T-helper 1 cell treated with Interleukin-12 subunit alpha and Interleukin-12 subunit beta and Interleukin-4 antibody, amounts not matched to agents 30 ng/mL and 1 ng/mL, for 36 hours (primary cell): ENCODE measurements around the gene TFE3. TPM values are rescaled to one million over a fixed set of nuclear protein-coding genes. Genes with fewer than 3 reads are reported as not detected.

Source experiments
- intact Hi-C: fragments of 100-400 bp; cut with micrococcal nuclease; formaldehyde crosslinking; loops from one replicate; pipeline ENCODE4 v1.15.1; 2024
- total RNA-seq: library from RNA; stranded (reverse); gene quantifications from 2 replicates; pipeline ENCODE4 v1.2.3, GENCODE V29; 2022

TFE3 gene, protein sequence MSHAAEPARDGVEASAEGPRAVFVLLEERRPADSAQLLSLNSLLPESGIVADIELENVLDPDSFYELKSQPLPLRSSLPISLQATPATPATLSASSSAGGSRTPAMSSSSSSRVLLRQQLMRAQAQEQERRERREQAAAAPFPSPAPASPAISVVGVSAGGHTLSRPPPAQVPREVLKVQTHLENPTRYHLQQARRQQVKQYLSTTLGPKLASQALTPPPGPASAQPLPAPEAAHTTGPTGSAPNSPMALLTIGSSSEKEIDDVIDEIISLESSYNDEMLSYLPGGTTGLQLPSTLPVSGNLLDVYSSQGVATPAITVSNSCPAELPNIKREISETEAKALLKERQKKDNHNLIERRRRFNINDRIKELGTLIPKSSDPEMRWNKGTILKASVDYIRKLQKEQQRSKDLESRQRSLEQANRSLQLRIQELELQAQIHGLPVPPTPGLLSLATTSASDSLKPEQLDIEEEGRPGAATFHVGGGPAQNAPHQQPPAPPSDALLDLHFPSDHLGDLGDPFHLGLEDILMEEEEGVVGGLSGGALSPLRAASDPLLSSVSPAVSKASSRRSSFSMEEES
- 46.6 and 50.9 TPM in 2 replicates for total RNA-seq

DNA sequence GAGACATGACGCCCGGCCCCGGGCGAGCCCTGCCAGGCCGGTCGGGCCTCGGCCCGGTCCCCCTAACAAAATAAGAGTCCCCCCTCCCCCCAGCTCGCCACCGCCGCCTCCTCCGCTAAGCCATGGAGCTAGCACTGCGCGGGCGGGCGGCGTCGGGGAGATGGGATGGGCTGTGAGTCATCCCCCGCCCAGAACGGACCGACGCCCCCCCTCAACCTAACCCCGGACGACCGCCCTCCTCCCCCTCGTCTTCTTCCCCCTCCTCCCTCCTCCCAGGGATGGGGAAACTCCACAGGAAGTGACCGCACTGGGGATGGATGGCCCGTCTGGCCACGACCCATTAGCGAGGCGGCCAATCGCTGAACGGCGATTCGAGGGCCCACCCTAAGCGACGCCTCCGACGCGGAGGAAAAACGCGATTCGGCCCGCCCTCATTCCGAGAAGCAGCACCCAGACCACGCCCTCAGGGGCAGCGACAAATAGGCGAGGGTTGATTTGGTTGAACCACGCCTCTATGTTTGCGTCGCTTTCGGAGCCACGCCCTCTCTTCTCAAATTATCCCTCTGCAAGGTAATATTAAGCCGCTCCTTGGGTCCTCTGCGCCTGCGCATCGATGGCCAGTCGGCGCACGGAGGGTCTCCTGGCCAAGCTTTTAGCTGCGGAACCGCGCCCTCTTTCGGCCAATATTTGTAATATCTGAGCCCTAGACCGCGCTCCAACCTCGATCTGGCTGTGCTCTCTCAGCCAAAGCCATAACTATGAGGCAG, at the start of gene TFE3:
Gene TFE3 (minus strand): TSS at position 138 of the 767 bp plus-strand sequence. CDS start 131 bp downstream, at position 7.
- intact Hi-C loops, result loop anchor here (1.0 to 5.0 kb wide), 18 partner anchors 10 to 566 kb away; partner anchors contain the start of genes EBP, FTSJ1, GPKOW and GRIPAP1

DNA sequence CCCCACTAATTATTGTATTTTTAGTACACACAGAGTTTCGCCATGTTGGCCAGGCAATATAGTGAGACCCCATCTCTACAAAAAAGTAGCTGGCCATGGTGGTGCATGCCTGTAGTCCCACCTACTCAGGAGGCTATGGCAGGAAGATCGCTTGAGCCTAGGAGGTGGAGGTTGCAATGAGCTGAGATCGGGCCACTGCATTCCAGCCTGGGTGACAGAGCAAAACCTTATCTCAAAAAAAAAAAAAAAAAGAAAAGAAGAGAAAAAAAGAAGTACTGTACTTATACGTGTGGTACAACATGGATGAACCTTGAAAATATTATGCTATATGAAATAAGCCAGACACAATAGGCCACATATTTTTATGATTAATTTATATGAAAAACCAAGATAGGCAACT, 46.4 kb upstream of the TFE3 start:
- intact Hi-C loops, result no loop called here

DNA sequence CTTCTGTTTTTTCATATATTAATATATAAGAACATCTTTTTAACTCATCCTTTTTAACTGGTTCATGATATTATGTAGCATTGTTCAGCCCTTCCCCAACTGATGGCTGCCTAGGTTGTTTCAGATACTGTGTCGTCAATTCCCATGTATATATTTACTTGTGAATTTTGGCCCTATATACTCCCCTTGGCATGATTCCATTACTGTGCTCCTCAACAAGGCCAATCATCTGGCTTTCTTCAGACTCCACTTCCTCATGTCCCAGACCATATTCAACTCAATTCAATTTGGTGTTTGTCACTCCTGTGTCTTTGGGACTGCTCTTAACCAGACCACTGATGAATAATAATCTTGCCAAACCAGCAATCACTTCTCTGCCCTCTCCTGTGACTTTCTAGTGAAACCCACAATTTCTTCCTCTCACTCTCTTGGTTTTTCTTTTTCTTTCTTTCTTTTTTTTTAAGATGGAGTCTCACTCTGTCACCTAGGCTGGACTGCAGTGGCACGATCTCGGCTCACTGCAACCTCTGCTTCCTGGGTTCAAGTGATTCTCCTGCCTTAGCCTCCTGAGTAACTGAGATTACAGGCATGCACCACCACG, 39.2 kb upstream of the TFE3 start:
- intact Hi-C loops, result no loop called here

DNA sequence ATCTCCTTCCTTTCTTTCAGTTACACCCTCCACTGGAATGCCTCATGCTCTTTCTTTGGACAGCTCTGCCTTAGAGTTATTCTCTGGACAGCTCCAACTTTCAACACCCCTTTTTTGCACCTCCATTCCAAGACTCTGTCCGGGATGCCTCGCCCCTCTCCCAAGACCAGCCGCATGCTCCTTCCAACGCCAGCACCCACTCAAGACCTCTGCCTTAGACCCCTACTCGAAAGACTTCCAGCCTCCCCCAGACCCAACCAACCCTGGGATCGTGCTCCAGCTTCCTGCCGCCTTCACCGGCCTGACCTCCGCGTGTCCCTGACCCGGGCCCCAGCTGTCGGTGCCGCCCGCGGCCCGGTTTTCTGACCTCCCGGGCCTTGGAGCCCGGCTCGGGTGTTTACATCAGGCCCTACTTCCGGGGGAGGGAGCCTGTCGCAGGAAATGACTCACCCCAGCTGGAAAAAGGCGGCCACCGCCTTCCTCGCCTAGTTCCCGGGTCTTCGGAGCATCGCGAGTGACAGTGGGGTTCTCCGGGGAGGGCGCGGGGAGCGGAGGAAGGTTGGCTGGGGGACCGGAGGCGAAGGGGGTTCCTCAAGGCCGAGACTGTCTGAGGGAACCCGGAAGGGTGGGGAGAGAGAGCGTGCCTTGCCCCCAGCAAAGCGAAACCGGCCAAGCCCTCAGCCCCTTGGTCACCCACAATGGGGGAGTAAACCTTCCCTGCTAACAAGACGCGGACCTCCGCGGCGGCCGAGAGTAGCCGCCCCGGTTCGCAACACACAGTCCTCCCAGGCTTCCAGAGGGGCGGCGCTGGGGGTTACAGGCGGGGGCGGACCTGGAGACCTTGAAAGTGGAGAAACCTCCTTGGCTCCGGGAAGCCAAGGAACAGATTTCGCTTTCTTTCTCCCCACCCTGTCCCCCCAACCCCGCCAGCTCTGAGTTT, 36.6 kb upstream of the TFE3 start, which contains the start of gene WDR45:
Gene WDR45 (minus strand): TSS at position 399 of the 940 bp plus-strand sequence. CDS start 1,792 bp downstream, outside the sequence.
- intact Hi-C loops, result loop anchor here (1.0 kb wide), 5 partner anchors 22 to 77 kb away; partner anchors contain the start of genes GPKOW, GRIPAP1 and TFE3

DNA sequence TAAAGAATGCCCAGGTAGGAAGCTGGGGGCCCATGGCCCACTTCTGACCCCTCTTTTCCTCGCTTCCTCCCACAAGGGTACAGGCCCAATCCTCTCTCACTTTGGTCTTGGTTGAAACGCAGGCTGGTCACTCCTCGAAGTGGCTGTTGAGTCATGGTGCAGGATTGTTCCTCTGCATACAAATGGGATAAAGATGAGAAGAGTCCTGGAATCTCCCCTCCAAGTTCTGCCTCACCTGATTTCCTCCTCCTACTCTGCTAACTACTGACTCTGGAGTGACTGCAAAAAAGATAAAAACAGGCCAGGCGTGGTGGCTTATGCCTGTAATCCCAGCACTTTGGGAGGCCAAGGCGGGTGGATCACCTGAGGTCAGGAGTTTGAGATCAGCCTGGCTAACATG, 34.8 kb upstream of the TFE3 start:
- intact Hi-C loops, result no loop called here

DNA sequence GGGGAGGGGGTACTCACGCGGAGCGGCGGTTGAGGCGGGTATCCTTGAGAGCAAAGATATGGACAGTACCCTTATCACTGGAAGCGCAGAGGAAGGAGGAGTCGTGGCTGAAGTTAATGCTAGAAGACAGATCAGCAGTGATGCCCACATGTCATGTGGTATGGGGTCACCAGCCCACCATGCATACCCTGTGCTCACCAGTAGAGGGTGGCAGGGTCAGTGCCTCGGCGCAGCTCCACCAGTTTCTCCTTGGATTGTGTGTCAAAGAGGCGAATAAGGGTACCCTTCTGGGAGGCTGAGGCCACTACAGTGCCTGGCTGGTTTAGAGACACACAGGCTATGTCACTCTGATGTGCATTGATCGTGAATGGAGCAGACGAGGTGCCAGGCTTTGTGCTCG, 32.2 kb upstream of the TFE3 start:
- intact Hi-C loops, result no loop called here

DNA sequence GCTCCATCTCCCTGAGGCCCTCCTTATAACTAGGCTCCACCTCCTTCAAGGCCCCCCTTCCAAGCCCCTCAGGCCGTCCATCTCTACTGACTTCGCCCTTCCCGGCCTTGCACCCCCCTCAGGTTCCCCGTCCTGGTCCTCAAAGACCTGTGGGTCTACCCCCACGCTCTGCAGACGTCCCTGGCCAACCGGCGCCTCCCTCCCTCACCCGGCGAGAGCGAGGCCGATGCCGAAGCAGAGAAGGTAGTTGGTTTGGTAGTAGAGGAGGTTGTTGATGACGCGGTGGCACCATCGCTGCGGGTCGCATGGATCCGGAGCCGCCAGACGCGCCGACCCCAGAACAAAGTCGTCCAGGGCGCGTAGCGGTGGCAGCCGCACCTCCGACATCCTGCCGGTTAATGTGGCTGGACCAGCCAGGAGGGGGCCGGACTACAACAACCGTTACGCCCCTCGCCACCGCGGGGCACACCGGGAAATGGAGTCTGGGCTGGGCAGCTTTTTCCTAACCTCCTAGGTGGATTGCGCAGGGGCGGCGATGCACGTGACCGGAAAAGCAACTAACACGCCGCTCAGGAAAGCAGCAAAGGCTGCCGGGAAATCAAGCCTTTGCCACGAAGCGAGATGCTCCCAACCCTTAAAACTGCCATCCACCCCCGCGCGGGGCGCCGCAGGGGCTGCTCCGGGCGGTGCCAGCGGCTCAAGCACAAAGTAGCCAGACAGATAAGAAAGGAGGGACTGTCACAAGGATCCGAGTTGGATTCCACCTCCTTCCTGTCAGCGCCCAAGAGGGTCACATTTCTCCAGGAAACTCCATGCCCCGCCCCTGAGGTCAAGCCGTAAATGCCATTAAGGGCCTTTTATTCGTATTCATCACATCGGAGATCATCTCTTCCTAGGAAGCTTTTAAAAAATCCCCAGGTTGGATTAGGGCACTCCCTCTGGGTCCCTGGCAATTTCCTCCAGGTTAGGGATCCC, 30.7 kb upstream of the TFE3 start, which contains the start of gene PRAF2:
Gene PRAF2 (minus strand): TSS at position 402 of the 975 bp plus-strand sequence. CDS start 15 bp downstream, at position 387.
- intact Hi-C loops, result loop anchor here (1.0 to 5.0 kb wide), 8 partner anchors 21 to 337 kb away; partner anchors contain the start of genes GPKOW, GRIPAP1 and TFE3

DNA sequence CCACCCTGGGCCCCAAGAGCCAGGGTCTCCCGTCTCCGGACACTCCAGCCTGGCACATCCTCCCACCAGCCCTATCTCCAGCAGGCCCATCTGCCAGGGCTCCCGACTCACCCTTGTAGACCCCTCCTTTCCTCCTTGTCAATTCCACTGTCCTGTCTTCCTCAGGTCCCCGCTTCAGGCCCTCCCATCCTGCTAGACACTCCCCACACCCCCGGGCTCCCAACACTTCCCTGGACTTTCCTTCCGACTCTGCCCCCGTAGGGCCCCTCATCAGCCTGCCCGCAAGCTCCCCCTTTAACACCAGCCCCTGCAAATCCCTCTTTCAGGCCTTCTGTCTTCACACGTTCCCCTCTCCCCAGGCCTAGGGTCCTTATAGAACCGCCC, 29.5 kb upstream of the TFE3 start:
- intact Hi-C loops, result loop anchor here (5.0 kb wide), 1 partner anchor 85 kb away; no protein-coding TSS in a partner anchor

DNA sequence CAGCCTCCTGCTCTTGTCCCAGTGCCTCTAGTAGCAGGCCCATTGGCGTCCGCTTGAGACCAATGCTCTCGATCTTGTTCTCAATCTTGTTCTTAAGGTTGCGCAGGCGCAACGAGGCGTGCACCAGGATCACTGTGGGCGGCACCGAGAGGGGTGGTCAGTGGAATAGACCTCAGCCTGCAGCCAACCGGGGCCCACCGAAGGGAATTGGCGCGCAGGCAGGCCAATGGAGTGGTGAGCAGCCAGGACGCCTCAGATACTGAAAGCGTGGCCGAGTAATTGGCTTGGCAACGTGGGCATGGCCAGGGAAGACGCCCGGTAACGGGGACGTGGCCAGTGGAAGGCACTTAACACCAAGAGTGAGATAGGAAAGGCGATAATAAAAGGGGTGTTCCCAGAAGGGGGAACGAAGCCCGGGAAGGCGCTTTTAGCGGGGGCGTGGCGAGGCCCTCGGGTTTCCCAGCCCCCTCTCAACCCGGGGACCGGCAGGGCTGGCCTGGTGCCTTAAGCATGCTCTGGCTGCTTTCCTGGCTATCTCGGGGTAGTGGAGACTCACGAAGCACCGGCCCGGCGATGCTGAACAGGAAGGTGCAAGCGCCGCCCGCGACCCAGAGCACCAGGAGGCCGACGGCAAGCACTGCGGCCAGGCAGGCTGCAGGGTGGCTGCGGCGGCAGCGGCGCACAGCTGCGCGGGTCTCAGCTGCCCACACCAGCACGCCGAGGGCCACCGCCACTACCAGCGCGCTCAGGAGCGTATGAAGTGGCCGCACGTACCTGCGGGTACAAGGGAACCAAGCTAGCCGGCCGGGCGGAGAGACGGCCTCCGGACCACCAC, 28.9 kb upstream of the TFE3 start:
- intact Hi-C loops, result loop anchor here (5.0 kb wide), 1 partner anchor 85 kb away; no protein-coding TSS in a partner anchor

DNA sequence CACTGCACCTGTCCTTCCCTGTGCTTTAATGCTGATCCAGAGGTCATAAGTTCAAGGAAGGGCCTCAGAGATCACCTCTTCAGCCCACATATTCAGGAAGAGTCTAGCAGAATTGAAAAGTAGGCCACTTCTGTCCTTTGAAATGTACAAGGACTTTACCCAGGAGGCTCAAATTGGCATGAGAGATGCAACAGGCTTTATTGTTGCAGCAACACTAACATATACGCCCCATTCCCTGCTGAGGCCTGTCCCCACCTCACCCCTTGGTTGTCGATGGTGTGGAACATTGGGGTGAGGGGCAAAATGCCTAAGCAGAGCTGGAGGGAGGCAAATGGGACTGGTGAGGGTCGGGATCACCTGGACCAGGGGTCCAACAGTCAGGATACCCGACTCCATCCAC, 27.8 kb upstream of the TFE3 start:
- intact Hi-C loops, result loop anchor here (5.0 kb wide), 1 partner anchor 86 kb away; no protein-coding TSS in a partner anchor

DNA sequence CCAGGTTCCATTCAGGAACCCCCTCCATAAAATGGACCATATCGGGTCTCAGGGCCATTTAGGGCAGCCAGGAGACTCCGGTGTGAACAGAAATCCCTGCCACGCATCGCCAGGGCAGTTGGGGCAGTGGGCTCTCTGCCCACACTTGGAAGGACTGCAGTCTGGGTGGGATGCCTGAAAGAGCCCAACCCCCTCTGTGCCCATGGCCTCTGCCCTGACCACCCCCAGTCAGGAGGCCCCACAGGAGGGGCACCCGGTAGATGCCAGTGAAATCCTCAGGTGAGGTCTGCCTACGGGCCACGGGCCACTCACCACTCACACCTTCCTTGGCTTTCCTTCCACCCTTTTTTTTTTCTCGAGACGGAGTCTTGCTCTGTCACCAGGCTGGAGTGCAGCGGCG, 25.9 kb upstream of the TFE3 start:
- intact Hi-C loops, result no loop called here

DNA sequence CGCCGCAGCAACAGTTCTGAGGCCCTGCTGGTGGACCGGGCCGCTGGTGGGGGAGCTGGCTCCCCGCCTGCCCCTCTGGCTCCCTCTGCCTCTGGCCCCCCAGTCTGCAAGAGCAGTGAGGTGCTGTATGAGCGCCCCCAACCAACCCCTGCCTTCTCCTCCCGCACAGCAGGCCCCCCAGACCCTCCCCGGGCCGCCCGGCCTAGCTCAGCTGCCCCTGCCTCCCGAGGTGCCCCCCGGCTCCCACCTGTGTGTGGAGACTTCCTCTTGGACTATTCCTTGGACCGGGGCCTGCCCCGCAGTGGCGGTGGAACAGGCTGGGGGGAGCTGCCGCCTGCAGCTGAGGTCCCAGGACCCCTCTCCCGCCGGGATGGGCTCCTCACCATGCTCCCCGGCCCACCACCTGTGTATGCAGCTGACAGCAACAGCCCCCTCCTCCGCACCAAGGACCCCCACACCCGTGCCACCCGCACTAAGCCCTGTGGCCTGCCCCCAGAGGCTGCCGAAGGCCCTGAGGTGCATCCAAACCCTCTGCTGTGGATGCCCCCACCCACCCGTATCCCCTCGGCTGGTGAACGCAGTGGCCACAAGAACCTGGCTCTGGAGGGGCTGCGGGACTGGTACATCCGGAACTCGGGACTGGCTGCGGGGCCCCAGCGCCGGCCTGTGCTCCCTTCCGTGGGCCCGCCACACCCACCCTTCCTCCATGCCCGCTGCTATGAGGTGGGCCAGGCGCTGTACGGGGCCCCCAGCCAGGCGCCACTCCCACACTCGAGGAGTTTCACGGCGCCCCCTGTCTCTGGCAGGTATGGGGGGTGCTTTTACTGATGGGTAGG, 24.3 kb upstream of the TFE3 start:
- intact Hi-C loops, result no loop called here

DNA sequence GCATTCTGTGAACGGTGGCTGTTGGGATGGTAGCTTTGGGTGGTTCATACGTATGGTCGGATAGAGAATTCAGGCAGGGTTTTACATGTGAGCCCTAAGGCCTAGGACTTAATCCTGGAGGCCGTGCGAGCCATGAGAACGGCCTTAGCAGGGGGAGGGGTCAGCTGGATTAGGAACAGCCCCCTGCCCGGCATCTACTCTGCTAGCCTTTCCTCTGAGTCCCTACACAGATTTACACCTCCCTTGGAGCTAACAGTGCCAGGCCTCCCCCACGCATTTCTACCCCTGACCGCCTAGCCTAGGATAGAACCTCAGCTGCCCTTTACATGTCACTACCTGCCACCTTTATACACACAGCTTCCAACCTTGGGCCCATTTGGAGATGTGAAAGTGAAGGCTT, 23.5 kb upstream of the TFE3 start:
- intact Hi-C loops, result no loop called here

DNA sequence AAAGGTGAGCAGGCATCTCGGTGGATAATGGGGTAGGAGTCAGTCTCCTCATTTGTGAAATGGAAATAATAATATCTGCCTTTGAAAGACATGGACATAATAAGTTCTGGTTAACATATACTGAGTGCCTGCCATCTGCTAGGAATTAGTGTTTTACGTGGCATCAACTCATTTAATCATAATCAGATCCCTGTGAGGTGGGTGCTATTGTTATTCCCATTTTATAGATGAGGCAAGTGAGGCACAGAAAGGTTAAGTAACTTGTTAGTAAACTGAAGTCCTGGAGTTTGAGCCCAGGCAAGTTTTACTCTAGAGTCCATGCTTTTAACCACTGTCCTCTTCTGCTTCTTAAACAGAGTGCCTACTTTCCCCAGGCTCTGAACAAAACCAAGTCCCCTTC, 23.1 kb upstream of the TFE3 start:
- intact Hi-C loops, result no loop called here

DNA sequence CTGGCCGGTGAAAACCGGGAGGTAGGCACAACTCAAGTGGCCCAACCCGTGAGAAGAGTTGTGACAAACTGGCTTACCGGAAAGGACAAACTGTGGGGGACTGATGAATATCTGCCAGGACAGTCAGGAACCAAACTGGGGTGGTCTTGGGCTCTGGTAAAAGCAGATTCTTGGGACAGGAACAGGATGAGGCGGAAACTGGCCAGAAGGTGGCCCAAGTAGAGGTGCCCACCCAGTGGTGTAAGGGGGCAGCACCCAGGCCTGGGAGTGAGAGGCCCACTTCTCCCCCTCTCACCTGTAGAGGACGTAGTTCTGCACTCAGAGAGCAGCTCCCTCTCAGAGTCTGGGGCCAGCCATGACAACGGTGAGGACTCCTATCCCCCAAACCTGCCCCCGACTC, 21.6 kb upstream of the TFE3 start:
- intact Hi-C loops, result no loop called here

DNA sequence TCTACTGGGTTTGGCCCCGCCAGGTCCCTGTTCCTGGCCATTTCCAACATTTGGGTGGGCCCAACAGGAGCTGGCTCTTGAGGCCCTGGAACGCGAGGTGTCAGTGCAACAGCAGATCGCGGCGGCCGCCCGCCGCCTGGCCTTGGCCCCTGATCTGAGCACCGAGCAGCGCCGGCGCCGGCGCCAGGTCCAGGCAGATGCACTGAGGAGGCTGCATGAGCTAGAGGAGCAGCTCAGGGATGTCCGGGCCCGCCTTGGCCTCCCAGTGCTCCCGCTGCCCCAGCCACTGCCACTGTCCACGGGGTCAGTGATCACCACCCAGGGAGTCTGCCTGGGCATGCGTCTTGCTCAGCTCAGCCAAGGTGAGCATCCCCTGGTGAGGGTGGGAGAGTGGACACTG, 21.1 kb upstream of the TFE3 start:
- intact Hi-C loops, result no loop called here

DNA sequence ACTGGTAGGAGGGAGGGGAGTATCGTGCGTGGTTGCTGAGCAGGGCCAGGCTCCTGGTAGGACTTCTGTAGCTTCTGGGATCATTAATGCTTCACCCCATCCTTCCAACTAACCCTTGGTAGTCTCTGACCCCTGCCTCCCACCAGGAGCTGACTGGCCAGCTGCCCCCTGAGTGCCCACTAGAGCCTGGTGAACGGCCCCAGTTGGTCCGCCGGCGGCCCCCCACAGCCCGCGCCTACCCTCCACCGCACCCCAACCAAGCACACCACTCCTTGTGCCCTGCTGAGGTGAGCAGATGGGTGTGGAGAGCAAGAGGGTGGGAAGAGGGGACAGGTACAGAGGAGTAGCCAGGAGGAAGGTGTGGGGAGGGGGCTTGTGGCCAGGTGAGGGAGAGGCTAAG, 20.6 kb upstream of the TFE3 start:
- intact Hi-C loops, result no loop called here
